Panc1 (cell line): ENCODE measurements around the gene ADGRB3. TPM values are rescaled to one million over a fixed set of nuclear protein-coding genes. Genes with fewer than 3 reads are reported as not detected.

Experiments
- ATAC-seq: fragments of 200-7000 bp; cut with Tn5 transposase; 2 replicates; pipeline ENCODE4 v1.9.1; 2020; ENCODE audit warnings: mild to moderate bottlenecking, moderate library complexity
- BruUV-seq: library from RNA; stranded (reverse); fragments of 400-500 nt; replicated peaks from 2 replicates; lab custom pipeline; 2021; lab: Mats Ljungman, UMichigan
- CTCF ChIA-PET: fragments of 300-600 bp; sonication (Branson Sonifier 250); formaldehyde crosslinking; loops from one replicate; lab custom pipeline; 2022; ENCODE audit warnings: antibody characterized with exemption; lab: Charles Lee
- POLR2A ChIA-PET: fragments of 300-600 bp; sonication (Branson Sonifier 250); formaldehyde crosslinking; loops from one replicate; lab custom pipeline; 2022; ENCODE audit warnings: antibody characterized with exemption; lab: Charles Lee
- DNase-seq: peaks from one replicate; pipeline ENCODE4 v3.0.0-alpha.2; 2010; ENCODE audit warnings: low read depth, low spot score
- H3K27ac ChIP-seq: 2 replicates; pipeline ENCODE4 v1.5.1; 2011; ENCODE audit warnings: mild to moderate bottlenecking, low read length, inconsistent platforms
- H3K27me3 ChIP-seq: fragments of 200-500 bp; sonication (Bioruptor generic); 2 replicates; pipeline ENCODE4 v1.6.0; 2014; ENCODE audit warnings: low read length, inconsistent platforms; ENCODE audit not compliant: control insufficient read depth, insufficient read depth
- H3K36me3 ChIP-seq: fragments of 200-500 bp; sonication (Bioruptor generic); 2 replicates; pipeline ENCODE4 v1.5.1; 2014; ENCODE audit warnings: inconsistent platforms, mild to moderate bottlenecking, low read length, moderate library complexity; ENCODE audit not compliant: control insufficient read depth, insufficient read depth
- H3K4me1 ChIP-seq: 2 replicates; pipeline ENCODE4 v1.5.1; 2011; ENCODE audit warnings: inconsistent platforms, mild to moderate bottlenecking, low read length, moderate library complexity; ENCODE audit not compliant: control insufficient read depth, insufficient read depth
- H3K4me3 ChIP-seq, 2 experiments: 2 replicates each; pipeline ENCODE4 v1.5.1; 2011 to 2012; ENCODE audit warnings: low read depth in 2 of 2, low read length in 2 of 2, mild to moderate bottlenecking in 2 of 2, inconsistent platforms in 1 of 2, moderate library complexity in 1 of 2
- H3K9me3 ChIP-seq: fragments of 200-500 bp; sonication (Bioruptor generic); 2 replicates; pipeline ENCODE4 v1.5.1; 2014; ENCODE audit warnings: low read depth, mild to moderate bottlenecking, inconsistent platforms, low read length, moderate library complexity; ENCODE audit not compliant: control insufficient read depth, insufficient read depth
- CTCF ChIP-seq: fragments of 450-650 bp; IDR thresholded peaks from 2 replicates; pipeline ENCODE4 v1.5.1; 2017; ENCODE audit warnings: mild to moderate bottlenecking
- POLR2AphosphoS5 ChIP-seq: IDR thresholded peaks from 2 replicates; pipeline ENCODE4 v1.6.1; 2012; ENCODE audit warnings: mild to moderate bottlenecking, low read depth, low read length, moderate library complexity
- REST ChIP-seq, 2 experiments: IDR thresholded peaks; 2 replicates each; pipeline ENCODE4 v1.6.1; 2011 to 2012; ENCODE audit warnings: low read depth in 2 of 2, control low read depth in 1 of 2, low read length in 1 of 2, mild to moderate bottlenecking in 1 of 2, moderate library complexity in 1 of 2; ENCODE audit not compliant: insufficient read depth in 1 of 2
- SIN3A ChIP-seq: IDR thresholded peaks from 2 replicates; pipeline ENCODE4 v1.6.1; 2012; ENCODE audit warnings: low read depth, mild to moderate bottlenecking, low read length, moderate library complexity, borderline replicate concordance; ENCODE audit not compliant: insufficient read depth
- TCF7L2 ChIP-seq: IDR thresholded peaks from 2 replicates; pipeline ENCODE4 v1.6.1; 2011; ENCODE audit warnings: mild to moderate bottlenecking, low read depth, low read length, inconsistent platforms
- in situ Hi-C: cut with HindIII; loops from 2 replicates; pipeline ENCODE4 v1.10.0; 2016; ENCODE audit warnings: low sequenced_read_pairs, low pct_unique_long_range_greater_than_20kb
- intact Hi-C: fragments of 100-400 bp; cut with micrococcal nuclease; formaldehyde crosslinking; loops from one replicate; pipeline ENCODE4 v1.10.0; 2022; ENCODE audit not compliant: unreplicated experiment
- total RNA-seq: library from RNA; stranded (reverse); gene quantifications from one replicate; pipeline ENCODE4 v1.2.1, GENCODE V29; 2021; ENCODE audit not compliant: unreplicated experiment

Gene ADGRB3
- total RNA-seq, 1 experiment from 2014 or later, result 0.10 TPM

DNA sequence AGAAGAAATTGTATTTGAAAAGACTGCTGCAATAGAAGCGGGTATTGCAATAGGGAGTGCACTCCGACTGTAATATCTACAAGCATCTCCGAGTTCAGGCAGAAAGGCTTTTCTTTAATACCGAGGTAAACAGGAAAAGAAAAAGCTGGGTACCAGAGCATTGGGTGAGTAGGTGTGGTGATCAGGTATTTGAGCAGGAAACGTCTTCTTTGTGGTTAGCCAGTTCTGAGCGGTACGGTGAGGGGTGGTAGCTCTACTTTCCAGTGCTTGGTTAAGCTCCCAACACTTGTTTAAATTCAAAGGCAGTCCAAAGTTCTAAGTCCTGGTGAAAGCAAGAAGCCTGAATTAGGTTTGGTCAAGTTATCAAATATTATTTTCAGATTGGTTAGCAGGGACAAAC, 757.7 kb downstream of the ADGRB3 start:
- no peak overlapping the region for H3K4me3 ChIP-seq
- BruUV-seq, result no TSS peak
- H3K9me3 ChIP-seq, result no peaks in the 10 kb centered on the region
- DNase-seq (no peak), ATAC-seq (no peak)
- ChIA-PET CTCF (no interaction called here), POLR2A (no interaction called here)
- no peaks in the 10 kb centered on the region for H3K4me1 ChIP-seq
- intact Hi-C loops (no loop called here), in situ Hi-C loops (no loop called here)
- no peak overlapping the region for H3K27ac ChIP-seq
- H3K36me3 ChIP-seq, result no peaks in the 10 kb centered on the region
- H3K27me3 ChIP-seq, result no peaks in the 10 kb centered on the region
- no peak for TF ChIP-seq POLR2AphosphoS5
- TF ChIP-seq SIN3A, result no peak

- no TSS peak for BruUV-seq
- Histone ChIP-seq H3K36me3 (no peaks in the 10 kb centered on the region; the same call in 1 of the 2 replicates), H3K27ac (no peak overlapping the region), H3K9me3 (no peaks in the 10 kb centered on the region), H3K4me1 (no peaks in the 10 kb centered on the region), H3K4me3 (no peak overlapping the region), H3K27me3 (no peaks in the 10 kb centered on the region)
- ChIA-PET POLR2A (no interaction called here), CTCF (no interaction called here)
- DNase-seq, result no peak
- ATAC-seq, result no peak
- intact Hi-C loops, result no loop called here
- TF ChIP-seq SIN3A, result no peak
- TF ChIP-seq CTCF, result no peak
- no peak for TF ChIP-seq POLR2AphosphoS5
- TF ChIP-seq TCF7L2, result no peak
- TF ChIP-seq REST (IDR thresholded peaks at IDR 0.05; ENCODE audit: insufficient read depth in 1 of 2, low read depth in 2 of 2, low read length in 1 of 2), result no peak
- in situ Hi-C loops, result no loop called here
Observed at GRCh38 chr6:69398311-69398710, 763.2 kb downstream of the ADGRB3 start.

DNA sequence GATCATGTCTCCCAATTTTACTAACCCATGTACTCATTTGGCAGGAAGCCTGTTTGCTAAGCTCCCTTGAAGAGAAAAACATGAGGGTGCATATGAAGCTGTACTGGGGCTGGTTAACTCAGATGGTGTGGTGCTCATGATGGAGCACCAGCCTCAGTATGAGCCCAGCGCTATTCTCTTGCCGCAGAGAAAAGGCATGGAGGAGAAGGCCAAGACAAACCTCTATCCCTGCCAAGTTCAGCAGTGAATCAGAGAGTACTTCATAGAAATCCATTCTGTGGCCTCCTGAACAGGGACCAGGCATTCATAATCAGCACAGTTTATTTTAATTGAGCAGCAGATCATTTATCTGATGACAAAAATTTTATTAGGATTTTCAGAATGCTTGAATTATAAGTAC, 763.6 kb downstream of the ADGRB3 start:
- no TSS peak for BruUV-seq
- H3K9me3 ChIP-seq, result no peaks in the 10 kb centered on the region
- ATAC-seq (no peak), DNase-seq (no peak)
- H3K4me1 ChIP-seq, result no peaks in the 10 kb centered on the region
- no peak for TF ChIP-seq TCF7L2
- no peak for TF ChIP-seq POLR2AphosphoS5
- TF ChIP-seq SIN3A, result no peak
- TF ChIP-seq CTCF, result no peak
- no peak for TF ChIP-seq REST (IDR thresholded peaks at IDR 0.05; ENCODE audit: insufficient read depth in 1 of 2, low read depth in 2 of 2, low read length in 1 of 2)
- POLR2A ChIA-PET, result no interaction called here
- CTCF ChIA-PET, result no interaction called here
- H3K27me3 ChIP-seq, result no peaks in the 10 kb centered on the region
- no peaks in the 10 kb centered on the region; the same call in 1 of the 2 replicates for H3K36me3 ChIP-seq
- in situ Hi-C loops, result no loop called here
- H3K27ac ChIP-seq, result no peak overlapping the region
- H3K4me3 ChIP-seq, result no peak overlapping the region
- intact Hi-C loops, result no loop called here
